ENCODE results near the gene MAP3K15. TPM values are rescaled to one million over a fixed set of nuclear protein-coding genes. Genes with fewer than 3 reads are reported as not detected.

Gene MAP3K15
- total RNA-seq, 1 experiment from 2014 or later, result not detected

GRCh38 chrX:19556202-19556601, 40.9 kb upstream of the MAP3K15 start:
- Histone ChIP-seq H3F3A (ENCODE audit: insufficient read depth, low read depth) (no peaks in the 10 kb centered on the region), H3K4me3 (no peak overlapping the region), H3K36me3 (ENCODE audit: low read depth) (no peaks in the 10 kb centered on the region), H2AFZ (no peak overlapping the region), H3K4me2 (no peak overlapping the region), H4K20me1 (ENCODE audit: insufficient read depth) (no peaks in the 10 kb centered on the region), H3K27ac (no peak overlapping the region), H3K27me3 (ENCODE audit: insufficient read depth, low read depth) (no peaks in the 10 kb centered on the region), H3K79me2 (ENCODE audit: low read depth) (no peaks in the 10 kb centered on the region), H3K9me2 (ENCODE audit: insufficient read depth) (no peaks in the 10 kb centered on the region), H3K9me3 (ENCODE audit: insufficient read depth, low read depth) (no peaks in the 10 kb centered on the region), H3K4me1 (replicated peaks; ENCODE audit: insufficient read depth) (no peaks in the 10 kb centered on the region)
- intact Hi-C loops (cut with micrococcal nuclease; ENCODE audit: unreplicated experiment), result no loop called here
- ChIA-PET CTCF (no interaction called here), POLR2A (ENCODE audit: unreplicated experiment) (interaction anchor here (0.6 kb wide), 1 partner anchor 512 kb away, joined by 4 read pairs; no protein-coding TSS in a partner anchor)
- no TSS peak for BruUV-seq (replicated peaks)
- TF ChIP-seq CTCF (conservative IDR thresholded peaks at IDR 0.05), result no peak
- no peak for TF ChIP-seq EZH2 (IDR thresholded peaks at IDR 0.05; ENCODE audit: low read depth)
- no peak for DNase-seq

- POLR2A ChIA-PET (ENCODE audit: unreplicated experiment), result no interaction called here
- BruUV-seq (replicated peaks), result no TSS peak
- CTCF ChIA-PET, result no interaction called here
These were observed 40.4 kb upstream of the MAP3K15 start for GRCh38 chrX:19555683-19556082.

GRCh38 chrX:19555236-19555635, 39.9 kb upstream of the MAP3K15 start:
- Histone ChIP-seq H3K4me2 (no peak overlapping the region), H3F3A (ENCODE audit: insufficient read depth, low read depth) (no peaks in the 10 kb centered on the region), H2AFZ (no peak overlapping the region), H3K4me3 (no peak overlapping the region), H3K27me3 (ENCODE audit: insufficient read depth, low read depth) (no peaks in the 10 kb centered on the region), H3K27ac (no peak overlapping the region), H4K20me1 (ENCODE audit: insufficient read depth) (no peaks in the 10 kb centered on the region), H3K79me2 (ENCODE audit: low read depth) (no peaks in the 10 kb centered on the region), H3K36me3 (ENCODE audit: low read depth) (no peaks in the 10 kb centered on the region), H3K9me3 (ENCODE audit: insufficient read depth, low read depth) (no peaks in the 10 kb centered on the region), H3K4me1 (replicated peaks; ENCODE audit: insufficient read depth) (no peaks in the 10 kb centered on the region), H3K9me2 (ENCODE audit: insufficient read depth) (no peaks in the 10 kb centered on the region)
- intact Hi-C loops (cut with micrococcal nuclease; ENCODE audit: unreplicated experiment), result no loop called here
- BruUV-seq (replicated peaks), result no TSS peak
- TF ChIP-seq CTCF (conservative IDR thresholded peaks at IDR 0.05) (no peak), EZH2 (IDR thresholded peaks at IDR 0.05; ENCODE audit: low read depth) (no peak)
- DNase-seq, result no peak
- ChIA-PET CTCF (no interaction called here), POLR2A (ENCODE audit: unreplicated experiment) (no interaction called here)

More at GRCh38 chrX:19555683-19556082, 40.4 kb upstream of the MAP3K15 start:
- H3K9me3 ChIP-seq (ENCODE audit: insufficient read depth, low read depth), result no peaks in the 10 kb centered on the region
- H3K9me2 ChIP-seq (ENCODE audit: insufficient read depth), result no peaks in the 10 kb centered on the region
- H3K27ac ChIP-seq, result no peak overlapping the region
- H2AFZ ChIP-seq, result no peak overlapping the region
- H3K36me3 ChIP-seq (ENCODE audit: low read depth), result no peaks in the 10 kb centered on the region
- H3K27me3 ChIP-seq (ENCODE audit: insufficient read depth, low read depth), result no peaks in the 10 kb centered on the region
- no peak overlapping the region for H3K4me2 ChIP-seq
- H3F3A ChIP-seq (ENCODE audit: insufficient read depth, low read depth), result no peaks in the 10 kb centered on the region
- no peaks in the 10 kb centered on the region for H4K20me1 ChIP-seq (ENCODE audit: insufficient read depth)
- H3K79me2 ChIP-seq (ENCODE audit: low read depth), result no peaks in the 10 kb centered on the region
- TF ChIP-seq CTCF (conservative IDR thresholded peaks at IDR 0.05) (no peak), EZH2 (IDR thresholded peaks at IDR 0.05; ENCODE audit: low read depth) (no peak)
- intact Hi-C loops (cut with micrococcal nuclease; ENCODE audit: unreplicated experiment), result no loop called here
- no peaks in the 10 kb centered on the region for H3K4me1 ChIP-seq (replicated peaks; ENCODE audit: insufficient read depth)
- no peak for DNase-seq
- no peak overlapping the region for H3K4me3 ChIP-seq

Data from PC-9 (cell line).